Endothelial cell of umbilical vein (primary cell): Measurements from ENCODE around the gene RBBP4. TPM values are rescaled to one million over a fixed set of nuclear protein-coding genes. Genes with fewer than 3 reads are reported as not detected.

Experiments
- BruUV-seq: library from RNA; stranded (reverse); fragments of 400-500 nt; replicated peaks from 2 replicates; lab custom pipeline; 2021; lab: Mats Ljungman, UMichigan
- CTCF ChIA-PET: fragments of 300-600, 350-600 bp; sonication (Branson Sonifier 250); formaldehyde crosslinking; loops from one replicate; lab custom pipeline; 2021; ENCODE audit warnings: antibody characterized with exemption, inconsistent platforms; lab: Charles Lee
- POLR2A ChIA-PET: fragments of 300-600, 350-600 bp; sonication (Branson Sonifier 250); formaldehyde crosslinking; loops from one replicate; lab custom pipeline; 2021; ENCODE audit warnings: antibody characterized with exemption, inconsistent platforms; lab: Charles Lee
- DNase-seq: peaks from one replicate; pipeline ENCODE4 v3.0.0-alpha.2; 2011; ENCODE audit warnings: low read depth, low spot score
- FAIRE-seq: peaks from 2 replicates; lab custom pipeline; 2011; peaks lifted over from hg19 to GRCh38; lab: Jason Lieb, UNC
- H2AFZ ChIP-seq: 2 replicates; pipeline ENCODE4 v1.6.0; 2012; ENCODE audit warnings: low read depth, low read length, control low read depth, inconsistent platforms
- H3K27ac ChIP-seq: 2 replicates; pipeline ENCODE4 v1.5.1; 2011; ENCODE audit warnings: low read depth, mild to moderate bottlenecking, control low read depth, low read length, moderate library complexity; ENCODE audit not compliant: insufficient read depth
- H3K27me3 ChIP-seq, 2 experiments: 2 replicates each; pipeline versions ENCODE4 v1.6.0 to v1.6.1; 2011; ENCODE audit warnings: low read length in 2 of 2, mixed read lengths in 1 of 2; ENCODE audit not compliant: control insufficient read depth in 2 of 2, insufficient read depth in 2 of 2
- H3K36me3 ChIP-seq, 2 experiments: 2 replicates in 1 of 2; 3 replicates in 1 of 2; pipeline ENCODE4 v1.5.1; 2011; ENCODE audit warnings: low read length in 2 of 2, mild to moderate bottlenecking in 1 of 2, moderate library complexity in 1 of 2; ENCODE audit not compliant: control insufficient read depth in 2 of 2, insufficient read depth in 2 of 2; ENCODE audit errors: extremely low read depth in 1 of 2
- H3K4me1 ChIP-seq: 3 replicates; pipeline ENCODE4 v1.5.1; 2011; ENCODE audit warnings: mild to moderate bottlenecking, low read length; ENCODE audit not compliant: control insufficient read depth, insufficient read depth; ENCODE audit errors: extremely low read depth
- H3K4me2 ChIP-seq: 2 replicates; pipeline ENCODE4 v1.6.1; 2011; ENCODE audit warnings: low read length, control low read depth, mixed read lengths; ENCODE audit not compliant: insufficient read depth
- H3K4me3 ChIP-seq, 3 experiments: fragments of 200-600 bp in 1 of 3; sonication (generic), shearing (Covaris generic) in 1 of 3; replicated peaks in 1 of 3; 2 replicates each; pipeline ENCODE4 v1.5.1; 2011 to 2016; ENCODE audit warnings: control low read depth in 3 of 3, low read length in 3 of 3, mild to moderate bottlenecking in 2 of 3, inconsistent platforms in 1 of 3, low read depth in 1 of 3, moderate library complexity in 1 of 3; ENCODE audit not compliant: insufficient read depth in 1 of 3
- H3K79me2 ChIP-seq: 2 replicates; pipeline ENCODE4 v1.6.0; 2012; ENCODE audit warnings: low read length, inconsistent platforms; ENCODE audit not compliant: control insufficient read depth, insufficient read depth
- H3K9ac ChIP-seq: replicated peaks from 2 replicates; pipeline ENCODE3; 2011; ENCODE audit warnings: low read length, control low read depth; ENCODE audit not compliant: insufficient read depth; ENCODE audit errors: extremely low read depth
- H3K9me1 ChIP-seq: replicated peaks from 3 replicates; pipeline ENCODE4 v1.6.0; 2011; ENCODE audit warnings: mild to moderate bottlenecking, low read length; ENCODE audit not compliant: control insufficient read depth, insufficient read depth; ENCODE audit errors: extremely low read depth
- H3K9me3 ChIP-seq: replicated peaks from 2 replicates; pipeline ENCODE4 v1.5.1; 2012; ENCODE audit warnings: low read length, inconsistent platforms; ENCODE audit not compliant: control insufficient read depth, insufficient read depth
- H4K20me1 ChIP-seq: replicated peaks from 2 replicates; pipeline ENCODE3; 2011; ENCODE audit warnings: mild to moderate bottlenecking, low read length; ENCODE audit not compliant: control insufficient read depth, insufficient read depth; ENCODE audit errors: extremely low read depth
- EZH2 ChIP-seq: IDR thresholded peaks from 2 replicates; pipeline ENCODE4 v1.6.1; 2012; ENCODE audit warnings: borderline replicate concordance, low read depth, mild to moderate bottlenecking, moderate library complexity, low read length, inconsistent platforms; ENCODE audit not compliant: severe bottlenecking
- FOS ChIP-seq: IDR thresholded peaks from 2 replicates; pipeline ENCODE4 v1.6.1; 2011; ENCODE audit warnings: mild to moderate bottlenecking, low read length, moderate library complexity, borderline replicate concordance; ENCODE audit not compliant: insufficient read depth
- GATA2 ChIP-seq: IDR thresholded peaks from 2 replicates; pipeline ENCODE4 v1.7.0; 2011; ENCODE audit warnings: low read depth, mild to moderate bottlenecking, moderate library complexity, mixed read lengths, low read length; ENCODE audit not compliant: insufficient read length, insufficient read depth
- JUN ChIP-seq: IDR thresholded peaks from 2 replicates; pipeline ENCODE4 v1.6.1; 2011; ENCODE audit warnings: borderline replicate concordance, low read depth; ENCODE audit not compliant: insufficient read length, insufficient read depth
- MYC ChIP-seq: IDR thresholded peaks from one replicate; pipeline ENCODE4 v1.6.1; 2011; ENCODE audit warnings: mild to moderate bottlenecking, low read depth, low read length
- POLR2A ChIP-seq: IDR thresholded peaks from 2 replicates; pipeline ENCODE4 v1.6.1; 2012; ENCODE audit warnings: low read depth, mild to moderate bottlenecking, control low read depth, low read length
- POLR2AphosphoS5 ChIP-seq: IDR thresholded peaks from 2 replicates; pipeline ENCODE4 v1.6.1; 2012; ENCODE audit warnings: low read depth, mild to moderate bottlenecking, control low read depth, low read length, moderate library complexity; ENCODE audit not compliant: insufficient read depth
- dilution Hi-C: fragments of 300-500 bp; cut with MboI; formaldehyde crosslinking; loops from one replicate; pipeline ENCODE4 v1.15.0; 2019; ENCODE audit warnings: low sequenced_read_pairs; ENCODE audit not compliant: extremely low pct_ligation_motif_present
- intact Hi-C: fragments of 100-400 bp; cut with micrococcal nuclease; formaldehyde crosslinking; loops from one replicate; pipeline ENCODE4 v1.10.0; 2022
- polyA plus RNA-seq, 4 experiments: library from polyadenylated mRNA; depleted of rRNA in 3 of 4; stranded (reverse) in 3 of 4; unstranded in 1 of 4; fragments of >200 nt; gene quantifications; 2 replicates each; pipeline versions ENCODE4 v1.2.1 to v1.2.3, GENCODE V29; 2011 to 2012; ENCODE audit warnings: missing spikeins in 1 of 4
- total RNA-seq: library from RNA; stranded (reverse); gene quantifications from 2 replicates; pipeline ENCODE4 v1.2.3, GENCODE V29; 2021
- TF ChIP-seq, protein P1 (sequence below): IDR thresholded peaks from 2 replicates; pipeline ENCODE4 v1.6.1; 2011; ENCODE audit not compliant: insufficient read depth, insufficient read length
- TF ChIP-seq, protein P2 (sequence below), 2 donors: IDR thresholded peaks; 1 replicate in 1 of 2; 2 replicates in 1 of 2; pipeline ENCODE4 v1.5.1; 2011; ENCODE audit warnings: low read length in 2 of 2, mild to moderate bottlenecking in 2 of 2, moderate library complexity in 2 of 2, control low read depth in 1 of 2, inconsistent platforms in 1 of 2, low read depth in 1 of 2; ENCODE audit not compliant: insufficient read depth in 1 of 2; ENCODE audit errors: extremely low read depth in 1 of 2

The RBBP4 gene
- total and polyA plus RNA-seq, 2 donors (not counting 3 experiments of a cell fraction or from before 2014, with no cell fraction given), result 84.9 to 241 TPM

DNA sequence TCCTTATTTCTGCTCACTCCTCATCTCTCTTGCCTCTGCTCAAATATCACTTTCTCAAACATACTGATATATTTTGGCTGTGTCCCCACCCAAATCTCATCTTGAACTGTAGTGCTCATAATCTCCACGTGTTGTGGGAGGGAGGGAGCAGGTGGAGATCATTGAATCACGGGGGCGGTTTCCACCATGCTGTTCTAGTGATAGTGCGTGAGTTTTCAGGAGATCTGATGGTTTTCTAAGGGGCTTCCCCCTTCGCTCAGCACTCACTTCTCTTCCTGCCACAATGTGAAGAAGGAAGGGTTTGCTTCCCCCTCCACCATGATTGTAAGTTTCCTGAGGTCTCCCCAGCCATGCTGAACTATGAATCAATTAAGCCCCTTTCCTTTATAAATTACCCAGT is 27.2 kb upstream of the RBBP4 start:
- no peaks in the 10 kb centered on the region for H3K4me1 ChIP-seq
- H3K9ac ChIP-seq, result no peak overlapping the region
- H3K27me3 ChIP-seq, result no peaks in the 10 kb centered on the region
- FAIRE-seq, result no peak
- no peak overlapping the region for H3K4me2 ChIP-seq
- no peaks in the 10 kb centered on the region for H4K20me1 ChIP-seq
- no peak for DNase-seq
- H3K36me3 ChIP-seq, result peaks cover 0 to 2% of the 10 kb centered on the region in 2 experiments
- dilution Hi-C loops, result no loop called here
- peaks cover 3% of the 10 kb centered on the region for H3K9me1 ChIP-seq
- POLR2A ChIA-PET, result no interaction called here
- no TSS peak for BruUV-seq
- H3K4me3 ChIP-seq, result no peak overlapping the region
- CTCF ChIA-PET, result no interaction called here
- no peaks in the 10 kb centered on the region for H3K9me3 ChIP-seq
- no peak overlapping the region for H2AFZ ChIP-seq
- H3K79me2 ChIP-seq, result no peaks in the 10 kb centered on the region
- TF ChIP-seq FOS (no peak), POLR2A (no peak), MYC (no peak), EZH2 (no peak), GATA2 (no peak), POLR2AphosphoS5 (no peak), JUN (no peak)
- TF ChIP-seq, protein P1, sequence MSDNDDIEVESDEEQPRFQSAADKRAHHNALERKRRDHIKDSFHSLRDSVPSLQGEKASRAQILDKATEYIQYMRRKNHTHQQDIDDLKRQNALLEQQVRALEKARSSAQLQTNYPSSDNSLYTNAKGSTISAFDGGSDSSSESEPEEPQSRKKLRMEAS, result no peak
- TF ChIP-seq, protein P2, sequence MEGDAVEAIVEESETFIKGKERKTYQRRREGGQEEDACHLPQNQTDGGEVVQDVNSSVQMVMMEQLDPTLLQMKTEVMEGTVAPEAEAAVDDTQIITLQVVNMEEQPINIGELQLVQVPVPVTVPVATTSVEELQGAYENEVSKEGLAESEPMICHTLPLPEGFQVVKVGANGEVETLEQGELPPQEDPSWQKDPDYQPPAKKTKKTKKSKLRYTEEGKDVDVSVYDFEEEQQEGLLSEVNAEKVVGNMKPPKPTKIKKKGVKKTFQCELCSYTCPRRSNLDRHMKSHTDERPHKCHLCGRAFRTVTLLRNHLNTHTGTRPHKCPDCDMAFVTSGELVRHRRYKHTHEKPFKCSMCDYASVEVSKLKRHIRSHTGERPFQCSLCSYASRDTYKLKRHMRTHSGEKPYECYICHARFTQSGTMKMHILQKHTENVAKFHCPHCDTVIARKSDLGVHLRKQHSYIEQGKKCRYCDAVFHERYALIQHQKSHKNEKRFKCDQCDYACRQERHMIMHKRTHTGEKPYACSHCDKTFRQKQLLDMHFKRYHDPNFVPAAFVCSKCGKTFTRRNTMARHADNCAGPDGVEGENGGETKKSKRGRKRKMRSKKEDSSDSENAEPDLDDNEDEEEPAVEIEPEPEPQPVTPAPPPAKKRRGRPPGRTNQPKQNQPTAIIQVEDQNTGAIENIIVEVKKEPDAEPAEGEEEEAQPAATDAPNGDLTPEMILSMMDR (IDR thresholded peaks at IDR 0.05; ENCODE audit: extremely low read depth in 1 of 2, insufficient read depth in 1 of 2, low read depth in 1 of 2, low read length in 2 of 2), result no peak
- no peak overlapping the region for H3K27ac ChIP-seq
- intact Hi-C loops, result no loop called here
